Measurements from ENCODE around the gene MORC2. TPM values are rescaled to one million over a fixed set of nuclear protein-coding genes. Genes with fewer than 3 reads are reported as not detected.

MORC2 gene
- total RNA-seq, 1 experiment from 2014 or later = 60.3 TPM

- H3K27ac ChIP-seq (ENCODE audit: low read depth, low read length, poor library complexity, severe bottlenecking) = no peak overlapping the region
- H3K27me3 ChIP-seq (replicated peaks; ENCODE audit: insufficient read depth, low read depth, low read length, poor library complexity) = no peaks in the 10 kb centered on the region
- POLR2A ChIA-PET (ENCODE audit: low non-redundant PET) = interaction anchor here (0.5 kb wide), 1 partner anchor 61 kb away, joined by 4 read pairs; no protein-coding TSS in a partner anchor
- DNase-seq (ENCODE audit: low spot score) = no peak
- no peaks in the 10 kb centered on the region for H3K9me3 ChIP-seq (ENCODE audit: low read depth, low read length, poor library complexity, severe bottlenecking)
- CTCF ChIA-PET = no interaction called here
- no peak overlapping the region for H3K4me3 ChIP-seq (ENCODE audit: low read depth, low read length, poor library complexity, severe bottlenecking)
- TF ChIP-seq EZH2 (IDR thresholded peaks at IDR 0.05; ENCODE audit: borderline replicate concordance, low read depth, low read length, poor library complexity, severe bottlenecking) (no peak), CTCF (conservative IDR thresholded peaks at IDR 0.05; ENCODE audit: low read depth, low read length) (no peak)
- no TSS peak for BruUV-seq (replicated peaks)
- no peaks in the 10 kb centered on the region for H3K36me3 ChIP-seq (ENCODE audit: insufficient read depth, low read length, poor library complexity, severe bottlenecking)
- intact Hi-C loops (cut with micrococcal nuclease; ENCODE audit: unreplicated experiment) = no loop called here
- H3K4me1 ChIP-seq (ENCODE audit: insufficient read depth, low read length, poor library complexity, severe bottlenecking) = no peaks in the 10 kb centered on the region
Observed at GRCh38 chr22:30910358-30910757, 58.2 kb downstream of the MORC2 start.

DNA sequence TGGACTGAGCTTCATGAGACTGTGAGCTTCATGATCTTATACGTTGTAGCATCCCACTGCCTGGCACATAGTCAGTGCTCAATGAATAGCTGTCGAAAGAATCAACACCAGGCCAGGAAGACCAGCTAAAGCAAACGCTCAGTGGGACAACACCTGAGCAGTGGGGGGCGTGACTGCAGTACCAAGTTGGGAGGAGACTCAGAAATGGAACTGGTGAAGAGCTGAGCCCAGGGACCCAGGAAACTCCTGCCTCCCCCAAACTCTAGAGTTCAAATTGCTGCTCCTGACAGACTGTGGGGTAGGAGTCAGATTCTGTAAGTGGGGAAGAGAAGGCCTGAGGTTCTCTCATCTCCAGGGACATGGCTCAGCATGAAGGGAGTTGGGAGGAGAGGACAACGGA lies 59.3 kb downstream of the MORC2 start:
- POLR2A ChIA-PET (ENCODE audit: low non-redundant PET) = no interaction called here
- BruUV-seq (replicated peaks) = no TSS peak
- Histone ChIP-seq H3K27me3 (replicated peaks; ENCODE audit: insufficient read depth, low read depth, low read length, poor library complexity) (no peaks in the 10 kb centered on the region), H3K36me3 (ENCODE audit: insufficient read depth, low read length, poor library complexity, severe bottlenecking) (no peaks in the 10 kb centered on the region), H3K27ac (ENCODE audit: low read depth, low read length, poor library complexity, severe bottlenecking) (no peak overlapping the region), H3K4me3 (ENCODE audit: low read depth, low read length, poor library complexity, severe bottlenecking) (no peak overlapping the region), H3K9me3 (ENCODE audit: low read depth, low read length, poor library complexity, severe bottlenecking) (no peaks in the 10 kb centered on the region), H3K4me1 (ENCODE audit: insufficient read depth, low read length, poor library complexity, severe bottlenecking) (no peaks in the 10 kb centered on the region)
- no peak for DNase-seq (ENCODE audit: low spot score)
- CTCF ChIA-PET = no interaction called here
- TF ChIP-seq CTCF (conservative IDR thresholded peaks at IDR 0.05; ENCODE audit: low read depth, low read length) = no peak
- TF ChIP-seq EZH2 (IDR thresholded peaks at IDR 0.05; ENCODE audit: borderline replicate concordance, low read depth, low read length, poor library complexity, severe bottlenecking) = no peak
- intact Hi-C loops (cut with micrococcal nuclease; ENCODE audit: unreplicated experiment) = no loop called here

GRCh38 chr22:30908051-30908461 lies 60.5 kb downstream of the MORC2 start:
- no peak for DNase-seq (ENCODE audit: low spot score)
- BruUV-seq (replicated peaks) = no TSS peak
- H3K27me3 ChIP-seq (replicated peaks; ENCODE audit: insufficient read depth, low read depth, low read length, poor library complexity) = no peaks in the 10 kb centered on the region
- H3K36me3 ChIP-seq (ENCODE audit: insufficient read depth, low read length, poor library complexity, severe bottlenecking) = no peaks in the 10 kb centered on the region
- TF ChIP-seq EZH2 (IDR thresholded peaks at IDR 0.05; ENCODE audit: borderline replicate concordance, low read depth, low read length, poor library complexity, severe bottlenecking) (no peak), CTCF (conservative IDR thresholded peaks at IDR 0.05; ENCODE audit: low read depth, low read length) (no peak)
- H3K4me1 ChIP-seq (ENCODE audit: insufficient read depth, low read length, poor library complexity, severe bottlenecking) = no peaks in the 10 kb centered on the region
- H3K4me3 ChIP-seq (ENCODE audit: low read depth, low read length, poor library complexity, severe bottlenecking) = no peak overlapping the region
- intact Hi-C loops (cut with micrococcal nuclease; ENCODE audit: unreplicated experiment) = no loop called here
- no peak overlapping the region for H3K27ac ChIP-seq (ENCODE audit: low read depth, low read length, poor library complexity, severe bottlenecking)
- ChIA-PET CTCF (no interaction called here), POLR2A (ENCODE audit: low non-redundant PET) (no interaction called here)
- H3K9me3 ChIP-seq (ENCODE audit: low read depth, low read length, poor library complexity, severe bottlenecking) = no peaks in the 10 kb centered on the region

Measured in A673 (cell line).